H9 (cell line): ENCODE data around the gene INTS6. TPM values are rescaled to one million over a fixed set of nuclear protein-coding genes. Genes with fewer than 3 reads are reported as not detected.

Experiments
- DNase-seq: peaks from one replicate; pipeline ENCODE4 v3.0.0-alpha.2; 2017
- H2AFZ ChIP-seq: one replicate; pipeline ENCODE4 v1.6.1; 2013; ENCODE audit warnings: mild to moderate bottlenecking, low read length, control low read depth, moderate library complexity
- H2AK5ac ChIP-seq: 2 replicates; pipeline ENCODE4 v1.6.1; 2013; ENCODE audit warnings: low read length, control low read depth, mixed read lengths; ENCODE audit not compliant: insufficient read length
- H2BK120ac ChIP-seq: one replicate; pipeline ENCODE4 v1.6.1; 2013; ENCODE audit warnings: low read depth, mild to moderate bottlenecking, low read length, control low read depth, inconsistent platforms; ENCODE audit not compliant: poor library complexity, severe bottlenecking
- H2BK12ac ChIP-seq: 2 replicates; pipeline ENCODE4 v1.6.1; 2013; ENCODE audit warnings: low read length, control low read depth, mixed read lengths, low read depth; ENCODE audit not compliant: insufficient read length
- H2BK15ac ChIP-seq: 2 replicates; pipeline ENCODE4 v1.6.1; 2013; ENCODE audit warnings: low read depth, low read length, control low read depth
- H2BK20ac ChIP-seq: one replicate; pipeline ENCODE4 v1.6.1; 2013; ENCODE audit warnings: low read depth, mild to moderate bottlenecking, low read length, control low read depth, inconsistent platforms; ENCODE audit not compliant: poor library complexity, severe bottlenecking
- H2BK5ac ChIP-seq: 2 replicates; pipeline ENCODE4 v1.6.1; 2013; ENCODE audit warnings: low read length, control low read depth, mixed read lengths; ENCODE audit not compliant: insufficient read length
- H3K14ac ChIP-seq: 2 replicates; pipeline ENCODE4 v1.6.1; 2013; ENCODE audit warnings: low read length, control low read depth; ENCODE audit not compliant: insufficient read depth
- H3K18ac ChIP-seq: 2 replicates; pipeline ENCODE4 v1.6.1; 2013; ENCODE audit warnings: low read depth, mild to moderate bottlenecking, mixed read lengths, low read length, control low read depth; ENCODE audit not compliant: insufficient read length
- H3K23ac ChIP-seq: 2 replicates; pipeline ENCODE4 v1.6.1; 2013; ENCODE audit warnings: low read length, control low read depth, mixed read lengths, low read depth; ENCODE audit not compliant: insufficient read length
- H3K23me2 ChIP-seq: 2 replicates; pipeline ENCODE4 v1.6.1; 2013; ENCODE audit warnings: low read depth, mild to moderate bottlenecking, mixed read lengths, low read length, control low read depth; ENCODE audit not compliant: insufficient read length, poor library complexity, severe bottlenecking
- H3K27ac ChIP-seq: 2 replicates; pipeline ENCODE4 v1.5.1; 2013; ENCODE audit warnings: low read length, control low read depth, mixed read lengths, low read depth; ENCODE audit not compliant: insufficient read length
- H3K27me3 ChIP-seq: 2 replicates; pipeline ENCODE4 v1.6.1; 2013; ENCODE audit warnings: low read length, control low read depth, inconsistent platforms; ENCODE audit not compliant: insufficient read depth
- H3K4ac ChIP-seq: 2 replicates; pipeline ENCODE4 v1.6.1; 2013; ENCODE audit warnings: low read depth, mild to moderate bottlenecking, control low read depth, inconsistent platforms, low read length, moderate library complexity
- H3K4me1 ChIP-seq: 2 replicates; pipeline ENCODE4 v1.6.1; 2013; ENCODE audit warnings: low read length, control low read depth, inconsistent platforms; ENCODE audit not compliant: insufficient read depth
- H3K4me2 ChIP-seq: 2 replicates; pipeline ENCODE4 v1.6.1; 2013; ENCODE audit warnings: low read length, control low read depth, mixed read lengths; ENCODE audit not compliant: insufficient read length, insufficient read depth
- H3K56ac ChIP-seq: 2 replicates; pipeline ENCODE4 v1.6.1; 2013; ENCODE audit warnings: low read depth, mild to moderate bottlenecking, mixed read lengths, low read length, control low read depth; ENCODE audit not compliant: insufficient read length
- H3K79me1 ChIP-seq: 2 replicates; pipeline ENCODE4 v1.6.1; 2013; ENCODE audit warnings: low read depth, mild to moderate bottlenecking, moderate library complexity, low read length, control low read depth, inconsistent platforms; ENCODE audit not compliant: insufficient read depth, poor library complexity, severe bottlenecking
- H3K79me2 ChIP-seq: 2 replicates; pipeline ENCODE4 v1.6.1; 2013; ENCODE audit warnings: low read length, control low read depth, inconsistent platforms; ENCODE audit not compliant: insufficient read depth
- H3K9ac ChIP-seq: 2 replicates; pipeline ENCODE4 v1.6.1; 2013; ENCODE audit warnings: low read length, control low read depth, mixed read lengths; ENCODE audit not compliant: insufficient read length; ENCODE audit errors: extremely low read depth
- H3K9me3 ChIP-seq: one replicate; pipeline ENCODE4 v1.6.1; 2013; ENCODE audit warnings: low read depth, low read length, inconsistent platforms; ENCODE audit not compliant: control insufficient read depth
- H3T11ph ChIP-seq: one replicate; pipeline ENCODE4 v1.6.1; 2013; ENCODE audit warnings: mild to moderate bottlenecking, low read length, control low read depth, inconsistent platforms
- H4K20me1 ChIP-seq: one replicate; pipeline ENCODE4 v1.6.1; 2013; ENCODE audit not compliant: control insufficient read depth, insufficient read length, insufficient read depth
- H4K5ac ChIP-seq: 2 replicates; pipeline ENCODE4 v1.6.1; 2013; ENCODE audit warnings: low read depth, mild to moderate bottlenecking, mixed read lengths, low read length, control low read depth; ENCODE audit not compliant: insufficient read length
- H4K8ac ChIP-seq: replicated peaks from 2 replicates; pipeline ENCODE4 v1.6.1; 2013; ENCODE audit warnings: low read length, control low read depth, mixed read lengths, low read depth; ENCODE audit not compliant: insufficient read length
- H4K91ac ChIP-seq: 2 replicates; pipeline ENCODE4 v1.6.1; 2013; ENCODE audit warnings: low read depth, mild to moderate bottlenecking, moderate library complexity, mixed read lengths, low read length, control low read depth; ENCODE audit not compliant: insufficient read length
- H3K27ac Mint-ChIP-seq, 3 experiments: 2 replicates in 2 of 3; 3 replicates in 1 of 3; pipeline ENCODE4 v1.8.0; 2020 to 2021; ENCODE audit warnings: mixed read lengths in 3 of 3, mild to moderate bottlenecking in 1 of 3, moderate library complexity in 1 of 3
- H3K27me3 Mint-ChIP-seq: 2 replicates; pipeline ENCODE4 v1.8.0; 2021; ENCODE audit warnings: low read depth, mild to moderate bottlenecking, moderate library complexity, mixed read lengths
- H3K36me3 Mint-ChIP-seq, 3 experiments: 2 replicates in 2 of 3; 3 replicates in 1 of 3; pipeline ENCODE4 v1.8.0; 2020 to 2021; ENCODE audit warnings: low read depth in 3 of 3, mixed read lengths in 3 of 3; ENCODE audit not compliant: insufficient read depth in 1 of 3
- H3K4me1 Mint-ChIP-seq, 2 experiments: 2 replicates each; pipeline ENCODE4 v1.8.0; 2020; ENCODE audit warnings: mixed read lengths in 2 of 2
- H3K4me3 Mint-ChIP-seq, 2 experiments: 2 replicates in 1 of 2; 3 replicates in 1 of 2; pipeline ENCODE4 v1.8.0; 2020 to 2021; ENCODE audit warnings: mild to moderate bottlenecking in 2 of 2, mixed read lengths in 2 of 2, moderate library complexity in 1 of 2
- H3K9me3 Mint-ChIP-seq, 2 experiments: 2 replicates in 1 of 2; 3 replicates in 1 of 2; pipeline ENCODE4 v1.8.0; 2020; ENCODE audit warnings: mild to moderate bottlenecking in 2 of 2, mixed read lengths in 2 of 2, moderate library complexity in 1 of 2
- total RNA-seq: library from RNA; stranded (reverse); gene quantifications from 2 replicates; pipeline ENCODE4 v1.2.1, GENCODE V29; 2021
- TF ChIP-seq, protein P1 (sequence below): fragments of 200-600 bp; sonication (generic); conservative IDR thresholded peaks from 3 replicates; pipeline ENCODE4 v1.8.0; 2021; ENCODE audit warnings: antibody characterized with exemption, mild to moderate bottlenecking

INTS6 gene
- total RNA-seq, 1 experiment from 2014 or later, result 61.2 TPM

DNA sequence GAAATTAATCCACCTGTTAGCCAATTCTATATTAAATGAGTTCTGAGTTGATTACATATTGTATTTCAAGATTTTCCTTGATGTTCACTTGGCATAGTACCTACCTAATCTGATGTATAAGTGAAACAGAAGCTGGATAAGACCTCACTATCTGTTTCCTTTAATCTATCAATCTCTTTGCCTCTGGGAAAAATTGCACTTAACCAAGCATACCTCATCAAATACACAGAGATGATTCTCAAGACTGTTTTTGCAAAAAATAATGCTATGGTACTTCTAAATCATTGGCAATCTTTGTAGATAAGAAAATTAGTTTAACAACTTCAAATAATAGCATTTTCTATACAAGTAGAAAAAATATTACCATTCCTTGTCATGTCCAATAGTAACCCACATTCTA is 58.1 kb downstream of the INTS6 start:
- no peak overlapping the region for H2AK5ac ChIP-seq
- H3K4me1 ChIP-seq, result peaks cover 3% of the 10 kb centered on the region
- Mint-ChIP-seq H3K36me3 (peaks cover 0 to 7% (median 4%) of the 10 kb centered on the region in 3 experiments; a peak in 4 of 7 replicates), H3K27ac (no peak overlapping the region), H3K9me3 (no peaks in the 10 kb centered on the region), H3K27me3 (no peaks in the 10 kb centered on the region), H3K4me1 (peaks cover 19 to 30% of the 10 kb centered on the region in 2 experiments), H3K4me3 (no peak overlapping the region)
- no peak overlapping the region for H2BK120ac ChIP-seq
- TF ChIP-seq, protein P1, sequence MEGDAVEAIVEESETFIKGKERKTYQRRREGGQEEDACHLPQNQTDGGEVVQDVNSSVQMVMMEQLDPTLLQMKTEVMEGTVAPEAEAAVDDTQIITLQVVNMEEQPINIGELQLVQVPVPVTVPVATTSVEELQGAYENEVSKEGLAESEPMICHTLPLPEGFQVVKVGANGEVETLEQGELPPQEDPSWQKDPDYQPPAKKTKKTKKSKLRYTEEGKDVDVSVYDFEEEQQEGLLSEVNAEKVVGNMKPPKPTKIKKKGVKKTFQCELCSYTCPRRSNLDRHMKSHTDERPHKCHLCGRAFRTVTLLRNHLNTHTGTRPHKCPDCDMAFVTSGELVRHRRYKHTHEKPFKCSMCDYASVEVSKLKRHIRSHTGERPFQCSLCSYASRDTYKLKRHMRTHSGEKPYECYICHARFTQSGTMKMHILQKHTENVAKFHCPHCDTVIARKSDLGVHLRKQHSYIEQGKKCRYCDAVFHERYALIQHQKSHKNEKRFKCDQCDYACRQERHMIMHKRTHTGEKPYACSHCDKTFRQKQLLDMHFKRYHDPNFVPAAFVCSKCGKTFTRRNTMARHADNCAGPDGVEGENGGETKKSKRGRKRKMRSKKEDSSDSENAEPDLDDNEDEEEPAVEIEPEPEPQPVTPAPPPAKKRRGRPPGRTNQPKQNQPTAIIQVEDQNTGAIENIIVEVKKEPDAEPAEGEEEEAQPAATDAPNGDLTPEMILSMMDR, result no peak
- no peaks in the 10 kb centered on the region for H3K9me3 ChIP-seq
- no peak overlapping the region for H3K14ac ChIP-seq
- H3K18ac ChIP-seq, result no peak overlapping the region
- H2BK20ac ChIP-seq, result no peak overlapping the region
- no peak overlapping the region for H2BK12ac ChIP-seq
- H2BK5ac ChIP-seq, result no peak overlapping the region
- no peaks in the 10 kb centered on the region for H4K20me1 ChIP-seq
- no peak overlapping the region for H2AFZ ChIP-seq
- H3K9ac ChIP-seq, result no peak overlapping the region
- no peak for DNase-seq
- H3K56ac ChIP-seq, result no peak overlapping the region
- no peak overlapping the region for H4K91ac ChIP-seq
- no peaks in the 10 kb centered on the region for H3K27me3 ChIP-seq
- no peak overlapping the region for H3K27ac ChIP-seq
- no peak overlapping the region for H4K8ac ChIP-seq
- H2BK15ac ChIP-seq, result no peak overlapping the region
- no peak overlapping the region for H3T11ph ChIP-seq
- H3K23ac ChIP-seq, result no peak overlapping the region
- no peaks in the 10 kb centered on the region for H3K23me2 ChIP-seq
- no peaks in the 10 kb centered on the region for H3K79me1 ChIP-seq
- H3K4me2 ChIP-seq, result no peak overlapping the region
- H3K4ac ChIP-seq, result no peak overlapping the region
- no peaks in the 10 kb centered on the region; the same call in 1 of the 2 replicates for H3K79me2 ChIP-seq
- H4K5ac ChIP-seq, result no peak overlapping the region
